Peyer's patch (tissue), 4 donors: ENCODE data around the gene AKT1. TPM values are rescaled to one million over a fixed set of nuclear protein-coding genes. Genes with fewer than 3 reads are reported as not detected.

Experiments
- DNase-seq, 3 donors: peaks; one replicate each; pipeline ENCODE4 v3.0.0-alpha.2; 2017 to 2019
- H3K27ac ChIP-seq, 4 donors: fragments of 200-600 bp; sonication (generic); one replicate each; pipeline ENCODE4 v1.5.1; 2016 to 2019
- H3K27me3 ChIP-seq, 2 donors: fragments of 200-600 bp; sonication (generic); one replicate each; pipeline ENCODE4 v1.5.1; 2019
- H3K36me3 ChIP-seq, 3 donors: fragments of 200-600 bp; sonication (generic); one replicate each; pipeline ENCODE4 v1.5.1; 2016 to 2019
- H3K4me1 ChIP-seq, 4 donors: fragments of 200-600 bp; sonication (generic); one replicate each; pipeline ENCODE4 v1.5.1; 2016 to 2019
- H3K4me3 ChIP-seq, 4 donors: fragments of 200-600 bp; sonication (generic); 1 replicate in 3 of 4; 2 replicates in 1 of 4; pipeline ENCODE4 v1.5.1; 2016 to 2019; ENCODE audit warnings: mild to moderate bottlenecking in 1 of 4
- H3K9me3 ChIP-seq, 4 donors: fragments of 200-600 bp; sonication (generic); one replicate each; pipeline ENCODE4 v1.5.1; 2016 to 2019; ENCODE audit warnings: mild to moderate bottlenecking in 1 of 4
- CTCF ChIP-seq, 6 experiments: fragments of 450-650 bp in 4 of 6; fragments of 200-600 bp in 2 of 6; sonication (generic) in 1 of 6; IDR thresholded peaks; one replicate each; pipeline ENCODE4 v1.5.1; 2017 to 2019; ENCODE audit warnings: antibody characterized with exemption in 6 of 6, mild to moderate bottlenecking in 3 of 6, moderate library complexity in 1 of 6
- POLR2A ChIP-seq, 2 donors: fragments of 450-650 bp; IDR thresholded peaks; one replicate each; pipeline ENCODE4 v1.5.1; 2017; ENCODE audit warnings: antibody characterized with exemption in 2 of 2, mild to moderate bottlenecking in 2 of 2, moderate library complexity in 2 of 2
- total RNA-seq, 4 donors: library from RNA; depleted of rRNA; stranded (reverse); fragments of >200 nt; gene quantifications; one replicate each; pipeline ENCODE4 v1.1.0, GENCODE V29; 2016

The AKT1 gene
- total RNA-seq, 4 donors from 2014 or later, result 85.6 to 259 (median 111) TPM

- Histone ChIP-seq H3K9me3 (no peaks in the 10 kb centered on the region), H3K4me3 (peak overlapping the region; percentile 69 to 96 (median 84)), H3K36me3 (peaks cover 0 to 30% (median 0%) of the 10 kb centered on the region in 3 donors), H3K4me1 (peaks cover 0 to 60% (median 22%) of the 10 kb centered on the region in 4 donors), H3K27me3 (no peaks in the 10 kb centered on the region), H3K27ac (peak overlapping the region; percentile 62 to 91 (median 76))
- TF ChIP-seq POLR2A (IDR thresholded peaks at IDR 0.05) (no peak), CTCF (IDR thresholded peaks at IDR 0.05) (no peak)
- DNase-seq, result peak in 1 of 3 donors; percentile 57
These were observed 936 bp downstream of the AKT1 start for GRCh38 chr14:104794631-104794992.

- Histone ChIP-seq H3K27me3 (no peaks in the 10 kb centered on the region), H3K9me3 (no peaks in the 10 kb centered on the region), H3K27ac (peak overlapping the region in 1 of 4 donors; percentile 35), H3K4me3 (peak overlapping the region; percentile 69 to 96 (median 84)), H3K36me3 (peaks cover 0 to 35% (median 0%) of the 10 kb centered on the region in 3 donors), H3K4me1 (peaks cover 0 to 54% (median 22%) of the 10 kb centered on the region in 4 donors)
- peak in 2 of 3 donors; percentile 41 to 72 for DNase-seq
- TF ChIP-seq POLR2A (IDR thresholded peaks at IDR 0.05) (no peak), CTCF (IDR thresholded peaks at IDR 0.05) (no peak)
These were observed 1.4 kb downstream of the AKT1 start for GRCh38 chr14:104794099-104794498.

GRCh38 chr14:104793703-104793959 is 1.9 kb downstream of the AKT1 start:
- no peak for DNase-seq
- H3K4me1 ChIP-seq, result peaks cover 0 to 59% (median 22%) of the 10 kb centered on the region in 4 donors
- no peak for TF ChIP-seq POLR2A (IDR thresholded peaks at IDR 0.05)
- no peak for TF ChIP-seq CTCF (IDR thresholded peaks at IDR 0.05)
- H3K9me3 ChIP-seq, result no peaks in the 10 kb centered on the region
- peak overlapping the region in 3 of 4 donors; percentile 71 to 96 (median 96) for H3K4me3 ChIP-seq
- H3K27me3 ChIP-seq, result no peaks in the 10 kb centered on the region
- H3K36me3 ChIP-seq, result peaks cover 0 to 40% (median 0%) of the 10 kb centered on the region in 3 donors
- no peak overlapping the region for H3K27ac ChIP-seq

GRCh38 chr14:104792945-104793702 is 2.4 kb downstream of the AKT1 start:
- TF ChIP-seq CTCF (IDR thresholded peaks at IDR 0.05), result no peak
- no peak for TF ChIP-seq POLR2A (IDR thresholded peaks at IDR 0.05)
- Histone ChIP-seq H3K4me3 (peak overlapping the region in 1 of 4 donors; percentile 96), H3K27ac (no peak overlapping the region), H3K36me3 (peaks cover 0 to 41% (median 0%) of the 10 kb centered on the region in 3 donors), H3K9me3 (no peaks in the 10 kb centered on the region), H3K27me3 (no peaks in the 10 kb centered on the region), H3K4me1 (peaks cover 0 to 62% (median 22%) of the 10 kb centered on the region in 4 donors)
- no peak for DNase-seq

GRCh38 chr14:104792101-104792884 is 3.3 kb downstream of the AKT1 start:
- TF ChIP-seq CTCF (IDR thresholded peaks at IDR 0.05), result no peak
- no peak for TF ChIP-seq POLR2A (IDR thresholded peaks at IDR 0.05)
- no peaks in the 10 kb centered on the region for H3K27me3 ChIP-seq
- DNase-seq, result no peak
- H3K9me3 ChIP-seq, result no peaks in the 10 kb centered on the region
- H3K4me3 ChIP-seq, result no peak overlapping the region
- H3K36me3 ChIP-seq, result peaks cover 0 to 47% (median 0%) of the 10 kb centered on the region in 3 donors
- peaks cover 0 to 62% (median 18%) of the 10 kb centered on the region in 4 donors for H3K4me1 ChIP-seq
- no peak overlapping the region for H3K27ac ChIP-seq
